IPS DF 6.9 (cell line): ENCODE measurements around the gene DNMT3L.
"Not testable (repeated sequence)": the region's sequence is repeated elsewhere in the genome, so short reads cannot be mapped to it uniquely, and the experiment has no call there.

Source experiments
- DNase-seq: peaks from one replicate; pipeline ENCODE4 v3.0.0-alpha.2; 2013; ENCODE audit warnings: low read depth, low spot score
- H3K27ac ChIP-seq: one replicate; pipeline ENCODE4 v1.5.1; 2013; ENCODE audit warnings: low read length, control low read depth
- H3K27me3 ChIP-seq: 2 replicates; pipeline ENCODE4 v1.6.1; 2013; ENCODE audit warnings: mild to moderate bottlenecking, low read length; ENCODE audit not compliant: control insufficient read depth, insufficient read depth
- H3K36me3 ChIP-seq: 2 replicates; pipeline ENCODE4 v1.6.1; 2013; ENCODE audit warnings: low read length; ENCODE audit not compliant: control insufficient read depth, insufficient read depth
- H3K4me1 ChIP-seq: 2 replicates; pipeline ENCODE4 v1.6.1; 2013; ENCODE audit warnings: low read length; ENCODE audit not compliant: control insufficient read depth, insufficient read depth
- H3K4me3 ChIP-seq: 2 replicates; pipeline ENCODE4 v1.5.1; 2013; ENCODE audit warnings: mild to moderate bottlenecking, low read length
- H3K9me3 ChIP-seq: 2 replicates; pipeline ENCODE4 v1.6.1; 2013; ENCODE audit warnings: low read length, inconsistent platforms; ENCODE audit not compliant: control insufficient read depth, insufficient read depth
- WGBS: extraction: QIAGEN DNeasy Blood & Tissue Kit; methylation state at CpG from one replicate; pipeline ENCODE4 v1.1.7; 2013; ENCODE audit warnings: mixed read lengths, missing lambda C conversion rate; ENCODE audit not compliant: insufficient read length, insufficient coverage; 5-methylcytosine and 5-hydroxymethylcytosine counted together

The DNMT3L gene

DNA sequence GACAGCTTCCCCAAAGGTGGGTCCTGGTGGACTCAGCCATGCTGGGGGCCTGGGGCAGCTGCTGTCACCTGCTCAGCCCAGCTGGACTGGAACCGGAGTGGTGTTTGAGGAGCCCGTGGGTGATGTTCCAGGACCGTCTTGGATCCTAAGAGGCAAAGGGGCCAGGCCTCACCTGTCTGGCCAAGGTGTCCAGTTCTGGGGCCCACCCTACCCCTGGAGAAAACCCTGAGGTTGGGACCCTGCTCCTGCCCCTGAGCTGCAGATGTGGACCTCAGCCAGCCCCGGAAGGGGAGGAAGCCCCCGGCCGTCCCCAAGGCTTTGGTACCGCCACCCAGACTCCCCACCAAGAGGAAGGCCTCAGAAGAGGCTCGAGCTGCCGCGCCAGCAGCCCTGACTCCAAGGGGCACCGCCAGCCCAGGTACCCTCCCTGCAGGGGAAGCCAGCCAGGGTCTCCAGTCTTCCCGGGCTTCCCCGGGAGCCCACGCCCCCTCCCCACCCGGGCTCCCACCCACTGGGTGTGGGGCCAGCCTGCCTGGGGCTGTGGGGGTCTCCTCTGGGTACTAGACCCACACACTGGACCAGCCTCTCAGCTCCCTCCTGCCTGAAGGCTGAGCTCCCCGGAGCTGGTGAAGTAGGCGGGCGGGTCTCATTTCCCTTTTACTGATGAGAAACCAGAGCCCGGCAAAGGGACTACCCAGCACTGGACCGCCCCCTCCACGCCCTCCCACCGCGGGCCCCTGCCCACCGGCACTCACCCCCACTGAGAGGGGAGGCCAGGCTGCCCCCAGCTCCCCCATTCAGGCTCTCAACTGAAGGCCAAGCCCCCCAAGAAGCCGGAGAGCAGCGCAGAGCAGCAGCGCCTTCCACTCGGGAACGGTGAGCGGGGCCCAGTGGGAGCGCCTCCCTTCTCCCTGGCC is 25.3 kb upstream of the DNMT3L start:
- Histone ChIP-seq H3K36me3 (no peaks in the 10 kb centered on the region; the same call in 1 of the 2 replicates), H3K4me1 (peaks cover 5% of the 10 kb centered on the region), H3K27me3 (no peaks in the 10 kb centered on the region), H3K4me3 (no peak overlapping the region), H3K9me3 (no peaks in the 10 kb centered on the region), H3K27ac (no peak overlapping the region)
- no peak for DNase-seq
- no CpG with 5 or more reads among the region's 31 CpGs for WGBS

GRCh38 chr21:44286086-44286715 is 24.5 kb upstream of the DNMT3L start:
- H3K9me3 ChIP-seq = no peaks in the 10 kb centered on the region
- H3K36me3 ChIP-seq = no peaks in the 10 kb centered on the region; the same call in 1 of the 2 replicates
- H3K4me3 ChIP-seq = peak overlapping the region; percentile 6; the same call in 1 of the 2 replicates
- peaks cover 7% of the 10 kb centered on the region for H3K4me1 ChIP-seq
- no peak overlapping the region for H3K27ac ChIP-seq
- WGBS = no CpG with 5 or more reads among the region's 21 CpGs
- no peaks in the 10 kb centered on the region for H3K27me3 ChIP-seq
- no peak for DNase-seq

GRCh38 chr21:44285138-44285992 is 23.7 kb upstream of the DNMT3L start, which contains the start of gene AIRE:
AIRE (plus strand) TSS chr21:44285876; CDS start chr21:44286007, 131 bp downstream.
- H3K4me3 ChIP-seq = peak within 1 kb of the TSS; percentile 6; the same call in 1 of the 2 replicates
- no peaks in the 10 kb centered on the region; the same call in 1 of the 2 replicates for H3K36me3 ChIP-seq
- no peak for DNase-seq
- no peaks in the 10 kb centered on the region for H3K9me3 ChIP-seq
- no peaks in the 10 kb centered on the region for H3K27me3 ChIP-seq
- H3K4me1 ChIP-seq = peaks cover 7% of the 10 kb centered on the region
- WGBS = no CpG with 5 or more reads among the region's 56 CpGs
- H3K27ac ChIP-seq = no peak within 1 kb of the TSS

DNA sequence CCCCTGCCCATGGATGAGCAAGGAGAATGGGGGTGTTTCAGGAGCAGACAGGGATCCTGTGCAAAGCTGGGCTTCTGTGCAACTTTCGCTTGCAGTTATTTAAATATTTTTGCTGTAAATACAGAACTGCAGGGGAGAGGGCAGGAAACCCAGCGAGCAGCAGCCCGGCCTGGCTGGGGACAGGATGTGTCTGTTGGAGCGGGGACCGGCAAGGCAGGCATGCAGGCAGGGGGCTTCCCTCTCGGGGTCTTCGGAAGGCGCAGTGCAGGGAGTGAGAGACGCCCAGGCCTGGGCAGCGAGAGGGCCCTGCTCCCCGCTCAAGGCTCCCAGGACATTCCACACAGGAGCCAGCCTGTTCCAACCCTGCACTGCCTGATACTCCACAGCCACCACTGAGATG is 22.3 kb upstream of the DNMT3L start:
- no peaks in the 10 kb centered on the region for H3K27me3 ChIP-seq
- no peaks in the 10 kb centered on the region; the same call in 1 of the 2 replicates for H3K36me3 ChIP-seq
- no peak for DNase-seq
- no peak overlapping the region for H3K4me3 ChIP-seq
- no peaks in the 10 kb centered on the region for H3K9me3 ChIP-seq
- no CpG with 5 or more reads among the region's 11 CpGs for WGBS
- no peak overlapping the region for H3K27ac ChIP-seq
- peaks cover 7% of the 10 kb centered on the region for H3K4me1 ChIP-seq

- H3K27ac ChIP-seq = not testable (repeated sequence)
- WGBS = no CpG with 5 or more reads among the region's 11 CpGs
Measured at GRCh38 chr21:44283211-44283785, 21.6 kb upstream of the DNMT3L start.

GRCh38 chr21:44282370-44282769 is 20.7 kb upstream of the DNMT3L start:
- DNase-seq = no peak
- Histone ChIP-seq H3K27me3 (no peaks in the 10 kb centered on the region), H3K9me3 (no peaks in the 10 kb centered on the region), H3K36me3 (no peaks in the 10 kb centered on the region; the same call in 1 of the 2 replicates), H3K4me1 (peaks cover 7% of the 10 kb centered on the region), H3K4me3 (no peak overlapping the region), H3K27ac (no peak overlapping the region)
- no CpG with 5 or more reads among the region's 9 CpGs for WGBS

More at GRCh38 chr21:44283211-44283785, 21.6 kb upstream of the DNMT3L start:
- H3K4me1 ChIP-seq, H3K4me3 ChIP-seq, H3K27me3 ChIP-seq, DNase-seq, H3K9me3 ChIP-seq, H3K36me3 ChIP-seq: not testable (repeated sequence)

- Histone ChIP-seq H3K36me3 (no peaks in the 10 kb centered on the region; the same call in 1 of the 2 replicates), H3K27me3 (no peaks in the 10 kb centered on the region), H3K4me1 (peaks cover 7% of the 10 kb centered on the region), H3K9me3 (no peaks in the 10 kb centered on the region), H3K27ac (no peak overlapping the region), H3K4me3 (no peak overlapping the region)
- WGBS = no CpG with 5 or more reads among the region's 9 CpGs
- no peak for DNase-seq
Measured at GRCh38 chr21:44281801-44282200, 20.1 kb upstream of the DNMT3L start.

GRCh38 chr21:44279354-44280260 is 17.9 kb upstream of the DNMT3L start:
- Histone ChIP-seq H3K9me3 (no peaks in the 10 kb centered on the region), H3K27me3 (no peaks in the 10 kb centered on the region), H3K27ac (no peak overlapping the region), H3K4me1 (peaks cover 7% of the 10 kb centered on the region), H3K4me3 (no peak overlapping the region), H3K36me3 (no peaks in the 10 kb centered on the region; the same call in 1 of the 2 replicates)
- no peak for DNase-seq
- WGBS = no CpG with 5 or more reads among the region's 19 CpGs

- WGBS = no CpG with 5 or more reads among the region's 5 CpGs
- no peaks in the 10 kb centered on the region for H3K36me3 ChIP-seq
- no peaks in the 10 kb centered on the region for H3K9me3 ChIP-seq
- no peaks in the 10 kb centered on the region for H3K4me1 ChIP-seq
- H3K4me3 ChIP-seq = no peak overlapping the region
- H3K27me3 ChIP-seq = no peaks in the 10 kb centered on the region
- no peak overlapping the region for H3K27ac ChIP-seq
- DNase-seq = no peak
Measured at GRCh38 chr21:44275041-44275440, 13.3 kb upstream of the DNMT3L start.
